Measurements from ENCODE around the gene EXO5. TPM values are rescaled to one million over a fixed set of nuclear protein-coding genes. Genes with fewer than 3 reads are reported as not detected.

EXO5 gene
- total and polyA plus RNA-seq, 2 of the 13 experiments (the other 11 are each of a cell fraction or from before 2014, with no cell fraction given), result 9.9 to 20.5 TPM

GRCh38 chr1:40535732-40536131 lies 27.2 kb downstream of the EXO5 start (continued):
- TF ChIP-seq CTCF (CRISPR knock-in tag; IDR thresholded peaks at IDR 0.05) (no peak), ZNF121 (CRISPR knock-in tag; IDR thresholded peaks at IDR 0.05) (no peak), REPIN1 (CRISPR knock-in tag; IDR thresholded peaks at IDR 0.05; ENCODE audit: borderline replicate concordance, low read depth) (0 out of 2 replicates have a peak, but pooled peaks have one; percentile 34), NCOA2 (CRISPR knock-in tag; IDR thresholded peaks at IDR 0.05) (peak; percentile 96), ATAD3A (CRISPR knock-in tag; IDR thresholded peaks at IDR 0.05) (no peak), SRSF1 (optimal IDR thresholded peaks at IDR 0.05; ENCODE audit: low read depth, low read length) (no peak), KLF6 (CRISPR knock-in tag; IDR thresholded peaks at IDR 0.05) (0 out of 2 replicates have a peak, but pooled peaks have one; percentile 29), ZNF34 (CRISPR knock-in tag; IDR thresholded peaks at IDR 0.05; ENCODE audit: borderline replicate concordance) (no peak), ZC3H13 (CRISPR knock-in tag; IDR thresholded peaks at IDR 0.05) (no peak), ZNF224 (CRISPR knock-in tag; IDR thresholded peaks at IDR 0.05) (no peak), E2F2 (CRISPR knock-in tag; IDR thresholded peaks at IDR 0.05; ENCODE audit: borderline replicate concordance) (no peak), ETV6 (CRISPR knock-in tag; conservative IDR thresholded peaks at IDR 0.05) (no peak), BRD4 (CRISPR knock-in tag; IDR thresholded peaks at IDR 0.05) (no peak), MZF1 (CRISPR knock-in tag; IDR thresholded peaks at IDR 0.05; ENCODE audit: borderline replicate concordance) (no peak), MYNN (CRISPR knock-in tag; IDR thresholded peaks at IDR 0.05; ENCODE audit: low read depth) (no peak), FOXA3 (CRISPR knock-in tag; IDR thresholded peaks at IDR 0.05) (peak; percentile 94), ZNF256 (CRISPR knock-in tag; conservative IDR thresholded peaks at IDR 0.05) (no peak), RORA (CRISPR knock-in tag; IDR thresholded peaks at IDR 0.05) (no peak), ZBTB34 (CRISPR knock-in tag; IDR thresholded peaks at IDR 0.05) (no peak), MTF2 (CRISPR knock-in tag; IDR thresholded peaks at IDR 0.05; ENCODE audit: borderline replicate concordance) (no peak), POGK (CRISPR knock-in tag; conservative IDR thresholded peaks at IDR 0.05) (no peak), ZBTB21 (CRISPR knock-in tag; IDR thresholded peaks at IDR 0.05) (no peak), TSC22D2 (CRISPR knock-in tag; IDR thresholded peaks at IDR 0.05; ENCODE audit: borderline replicate concordance) (no peak), PRMT3 (CRISPR knock-in tag; IDR thresholded peaks at IDR 0.05; ENCODE audit: borderline replicate concordance, low read depth) (no peak), RFX1 (IDR thresholded peaks at IDR 0.05) (no peak), NFKBIZ (CRISPR knock-in tag; IDR thresholded peaks at IDR 0.05) (peak; percentile 67; the same call in 1 of the 2 replicates), AHR (CRISPR knock-in tag; IDR thresholded peaks at IDR 0.05) (no peak), MED1 (CRISPR knock-in tag; IDR thresholded peaks at IDR 0.05) (peak; percentile 85)
